Mesenchymal stem cell (in vitro differentiated cells and primary cell): ENCODE data around the gene GTPBP4.

Experiments
- DNase-seq: peaks from one replicate; pipeline ENCODE4 v3.0.0-alpha.2; 2013
- H2AFZ ChIP-seq: one replicate; pipeline ENCODE4 v1.6.1; 2013; ENCODE audit warnings: low read depth, mild to moderate bottlenecking, control low read depth, inconsistent platforms, low read length, moderate library complexity
- H2AK5ac ChIP-seq: 2 replicates; pipeline ENCODE4 v1.6.1; 2013; ENCODE audit warnings: low read length, moderate library complexity, mild to moderate bottlenecking, inconsistent platforms; ENCODE audit not compliant: severe bottlenecking
- H2BK120ac ChIP-seq: one replicate; pipeline ENCODE4 v1.6.1; 2013; ENCODE audit warnings: low read depth, mild to moderate bottlenecking, inconsistent platforms, low read length, moderate library complexity
- H2BK12ac ChIP-seq, 2 experiments: one replicate each; pipeline ENCODE4 v1.6.1; 2013; ENCODE audit warnings: inconsistent platforms in 2 of 2, low read length in 2 of 2, mild to moderate bottlenecking in 2 of 2, moderate library complexity in 2 of 2, control low read depth in 1 of 2
- H2BK15ac ChIP-seq: one replicate; pipeline ENCODE4 v1.6.1; 2013; ENCODE audit warnings: mild to moderate bottlenecking, low read depth, inconsistent platforms; ENCODE audit not compliant: poor library complexity, severe bottlenecking
- H2BK5ac ChIP-seq: 2 replicates; pipeline ENCODE4 v1.6.1; 2013; ENCODE audit warnings: low read depth, mild to moderate bottlenecking, low read length, control low read depth, inconsistent platforms; ENCODE audit not compliant: poor library complexity, severe bottlenecking
- H3K14ac ChIP-seq, 2 experiments: one replicate each; pipeline ENCODE4 v1.6.1; 2013; ENCODE audit warnings: inconsistent platforms in 2 of 2, low read length in 2 of 2, control low read depth in 1 of 2, mild to moderate bottlenecking in 1 of 2, moderate library complexity in 1 of 2
- H3K18ac ChIP-seq, 2 experiments: one replicate each; pipeline ENCODE4 v1.6.1; 2013; ENCODE audit warnings: inconsistent platforms in 2 of 2, low read length in 2 of 2, control low read depth in 1 of 2, low read depth in 1 of 2, mild to moderate bottlenecking in 1 of 2
- H3K23ac ChIP-seq, 2 experiments: one replicate each; pipeline ENCODE4 v1.6.1; 2013; ENCODE audit warnings: inconsistent platforms in 2 of 2, low read length in 2 of 2, mild to moderate bottlenecking in 2 of 2, moderate library complexity in 2 of 2, control low read depth in 1 of 2
- H3K27ac ChIP-seq: 2 replicates; pipeline ENCODE4 v1.5.1; 2013; ENCODE audit warnings: mild to moderate bottlenecking, moderate library complexity, low read length, control low read depth, inconsistent platforms; ENCODE audit not compliant: poor library complexity, severe bottlenecking
- H3K27me3 ChIP-seq, 2 experiments: 2 replicates each; pipeline versions ENCODE4 v1.6.1 to v1.7.0; 2013; ENCODE audit warnings: low read length in 2 of 2, mild to moderate bottlenecking in 2 of 2, moderate library complexity in 2 of 2, control low read depth in 1 of 2, inconsistent platforms in 1 of 2; ENCODE audit not compliant: control insufficient read depth in 1 of 2, insufficient read depth in 1 of 2
- H3K36me3 ChIP-seq, 2 experiments: 2 replicates each; pipeline versions ENCODE4 v1.6.1 to v1.7.0; 2013; ENCODE audit warnings: low read length in 2 of 2, control low read depth in 1 of 2, inconsistent platforms in 1 of 2, low read depth in 1 of 2, mild to moderate bottlenecking in 1 of 2; ENCODE audit not compliant: insufficient read depth in 2 of 2, control insufficient read depth in 1 of 2
- H3K4ac ChIP-seq, 2 experiments: one replicate each; pipeline ENCODE4 v1.6.1; 2013; ENCODE audit warnings: inconsistent platforms in 2 of 2, low read length in 2 of 2, mild to moderate bottlenecking in 2 of 2, moderate library complexity in 2 of 2, control low read depth in 1 of 2, low read depth in 1 of 2
- H3K4me1 ChIP-seq: 2 replicates; pipeline ENCODE4 v1.6.1; 2013; ENCODE audit warnings: low read depth, low read length, control low read depth; ENCODE audit not compliant: control insufficient read depth, insufficient read depth
- H3K4me2 ChIP-seq: 2 replicates; pipeline ENCODE4 v1.6.1; 2013; ENCODE audit warnings: low read length, mild to moderate bottlenecking, inconsistent platforms; ENCODE audit not compliant: poor library complexity, severe bottlenecking
- H3K4me3 ChIP-seq, 2 experiments: 2 replicates each; pipeline versions ENCODE4 v1.5.1 to v1.7.0; 2013; ENCODE audit warnings: low read length in 2 of 2, mild to moderate bottlenecking in 2 of 2, control low read depth in 1 of 2, low read depth in 1 of 2; ENCODE audit not compliant: insufficient read depth in 1 of 2
- H3K79me1 ChIP-seq: replicated peaks from 2 replicates; pipeline ENCODE4 v1.6.1; 2013; ENCODE audit warnings: mild to moderate bottlenecking, control low read depth, low read length, inconsistent platforms; ENCODE audit not compliant: poor library complexity, severe bottlenecking
- H3K9ac ChIP-seq: 2 replicates; pipeline ENCODE4 v1.7.0; 2013; ENCODE audit warnings: mild to moderate bottlenecking, low read length, moderate library complexity
- H3K9me3 ChIP-seq: 2 replicates; pipeline ENCODE4 v1.7.0; 2013; ENCODE audit warnings: mild to moderate bottlenecking, low read length; ENCODE audit not compliant: control insufficient read depth
- H4K8ac ChIP-seq: one replicate; pipeline ENCODE4 v1.6.1; 2013; ENCODE audit warnings: inconsistent platforms, mild to moderate bottlenecking, low read length, moderate library complexity
- H4K91ac ChIP-seq: one replicate; pipeline ENCODE4 v1.6.1; 2013; ENCODE audit warnings: mild to moderate bottlenecking, low read length, inconsistent platforms
- WGBS: methylation state at CpG from one replicate; pipeline ENCODE4 v1.1.7; 2013; ENCODE audit warnings: mixed read lengths; 5-methylcytosine and 5-hydroxymethylcytosine counted together

GTPBP4 gene

GRCh38 chr10:1041514-1041913 lies 53.3 kb downstream of the GTPBP4 start:
- Histone ChIP-seq H3K27me3 (no peaks in the 10 kb centered on the region), H4K8ac (no peak overlapping the region), H2AK5ac (no peak overlapping the region), H3K4me1 (peaks cover 7% of the 10 kb centered on the region), H2BK15ac (no peak overlapping the region), H3K9me3 (no peaks in the 10 kb centered on the region), H4K91ac (no peak overlapping the region), H3K18ac (no peak overlapping the region), H2BK120ac (no peak overlapping the region), H3K27ac (no peak overlapping the region), H3K4ac (no peak overlapping the region), H3K36me3 (peaks cover 26 to 90% of the 10 kb centered on the region in 2 experiments), H2BK12ac (no peak overlapping the region), H3K79me1 (peaks cover 7% of the 10 kb centered on the region), H3K14ac (no peak overlapping the region), H3K23ac (no peak overlapping the region), H3K9ac (no peak overlapping the region), H2BK5ac (no peak overlapping the region), H3K4me2 (no peak overlapping the region), H3K4me3 (no peak overlapping the region), H2AFZ (no peak overlapping the region)
- WGBS = 100% methylated on average over 3 of the region's 9 CpGs
- DNase-seq = peak; percentile 15

- H2BK5ac ChIP-seq = no peak overlapping the region
- H3K4ac ChIP-seq = no peak overlapping the region
- H3K23ac ChIP-seq = no peak overlapping the region
- H3K9me3 ChIP-seq = no peaks in the 10 kb centered on the region
- WGBS = 94% methylated on average over 12 of the region's 12 CpGs
- no peak overlapping the region for H3K14ac ChIP-seq
- H4K91ac ChIP-seq = no peak overlapping the region
- H3K4me1 ChIP-seq = peaks cover 7% of the 10 kb centered on the region
- H3K9ac ChIP-seq = no peak overlapping the region
- peaks cover 7% of the 10 kb centered on the region for H3K79me1 ChIP-seq
- H3K4me3 ChIP-seq = no peak overlapping the region
- peaks cover 19 to 70% of the 10 kb centered on the region in 2 experiments for H3K36me3 ChIP-seq
- H2AK5ac ChIP-seq = no peak overlapping the region
- H2BK15ac ChIP-seq = no peak overlapping the region
- no peak overlapping the region for H3K27ac ChIP-seq
- no peak overlapping the region for H3K4me2 ChIP-seq
- peak; percentile 33 for DNase-seq
- H2BK120ac ChIP-seq = no peak overlapping the region
- no peak overlapping the region for H2AFZ ChIP-seq
- no peak overlapping the region for H3K18ac ChIP-seq
- no peak overlapping the region for H4K8ac ChIP-seq
- H3K27me3 ChIP-seq = no peaks in the 10 kb centered on the region
- H2BK12ac ChIP-seq = no peak overlapping the region
Measured at GRCh38 chr10:1043532-1043995, 55.3 kb downstream of the GTPBP4 start.

- Histone ChIP-seq H2BK120ac (no peak overlapping the region), H2BK12ac (no peak overlapping the region), H3K14ac (no peak overlapping the region), H3K4me3 (no peak overlapping the region), H3K9me3 (no peaks in the 10 kb centered on the region), H3K79me1 (peaks cover 7% of the 10 kb centered on the region), H4K8ac (no peak overlapping the region), H3K27me3 (no peaks in the 10 kb centered on the region), H2BK5ac (no peak overlapping the region), H2BK15ac (no peak overlapping the region), H3K9ac (peak overlapping the region; percentile 31), H4K91ac (no peak overlapping the region), H3K4me1 (peaks cover 7% of the 10 kb centered on the region), H3K23ac (no peak overlapping the region), H3K4ac (no peak overlapping the region), H2AK5ac (no peak overlapping the region), H3K36me3 (peaks cover 13 to 67% of the 10 kb centered on the region in 2 experiments), H2AFZ (no peak overlapping the region), H3K4me2 (peak overlapping the region; percentile 25), H3K18ac (no peak overlapping the region), H3K27ac (no peak overlapping the region)
- WGBS = 78% methylated on average over 4 of the region's 4 CpGs
- peak; percentile 40 for DNase-seq
Measured at GRCh38 chr10:1044146-1044545, 55.9 kb downstream of the GTPBP4 start.

GRCh38 chr10:1044964-1045363 lies 56.7 kb downstream of the GTPBP4 start:
- no peak overlapping the region for H2BK120ac ChIP-seq
- no peak overlapping the region for H2AFZ ChIP-seq
- peak overlapping the region; percentile 31 for H3K9ac ChIP-seq
- H2BK12ac ChIP-seq = no peak overlapping the region
- H3K79me1 ChIP-seq = peaks cover 7% of the 10 kb centered on the region
- no peak overlapping the region for H3K4me2 ChIP-seq
- no peak overlapping the region for H2AK5ac ChIP-seq
- H3K4me1 ChIP-seq = peaks cover 7% of the 10 kb centered on the region
- peaks cover 13 to 58% of the 10 kb centered on the region in 2 experiments for H3K36me3 ChIP-seq
- DNase-seq = peak; percentile 40
- H3K27me3 ChIP-seq = no peaks in the 10 kb centered on the region
- no peak overlapping the region for H3K27ac ChIP-seq
- 94% methylated on average over 4 of the region's 4 CpGs for WGBS
- H3K18ac ChIP-seq = no peak overlapping the region
- no peak overlapping the region for H3K23ac ChIP-seq
- no peak overlapping the region for H2BK15ac ChIP-seq
- H4K91ac ChIP-seq = no peak overlapping the region
- no peak overlapping the region for H2BK5ac ChIP-seq
- no peak overlapping the region for H3K14ac ChIP-seq
- no peak overlapping the region for H4K8ac ChIP-seq
- peak overlapping the region in 1 of 2 experiments; percentile 7 for H3K4me3 ChIP-seq
- H3K9me3 ChIP-seq = no peaks in the 10 kb centered on the region
- H3K4ac ChIP-seq = no peak overlapping the region
